A673 (cell line): ENCODE results near the gene SLC35E2B.
"Not testable (repeated sequence)": the region's sequence is repeated elsewhere in the genome, so short reads cannot be mapped to it uniquely, and the experiment has no call there.

Experiments used
- EZH2 ChIP-seq: fragments of 200-600 bp; sonication (generic); IDR thresholded peaks from 2 replicates; pipeline ENCODE4 v1.6.1; 2017; ENCODE audit warnings: borderline replicate concordance, low read depth, mild to moderate bottlenecking, mixed read lengths, antibody characterized with exemption, low read length; ENCODE audit not compliant: poor library complexity, severe bottlenecking
- TF ChIP-seq, protein P1 (sequence below): fragments of 300-800, 200-600 bp; sonication (generic); conservative IDR thresholded peaks from 2 replicates; pipeline ENCODE4 v1.5.1; 2017; ENCODE audit warnings: low read depth, mild to moderate bottlenecking, antibody characterized with exemption, low read length, moderate library complexity, mixed read lengths

GRCh38 chr1:1675218-1675617, 17.4 kb downstream of the SLC35E2B start:
- TF ChIP-seq, protein P1, sequence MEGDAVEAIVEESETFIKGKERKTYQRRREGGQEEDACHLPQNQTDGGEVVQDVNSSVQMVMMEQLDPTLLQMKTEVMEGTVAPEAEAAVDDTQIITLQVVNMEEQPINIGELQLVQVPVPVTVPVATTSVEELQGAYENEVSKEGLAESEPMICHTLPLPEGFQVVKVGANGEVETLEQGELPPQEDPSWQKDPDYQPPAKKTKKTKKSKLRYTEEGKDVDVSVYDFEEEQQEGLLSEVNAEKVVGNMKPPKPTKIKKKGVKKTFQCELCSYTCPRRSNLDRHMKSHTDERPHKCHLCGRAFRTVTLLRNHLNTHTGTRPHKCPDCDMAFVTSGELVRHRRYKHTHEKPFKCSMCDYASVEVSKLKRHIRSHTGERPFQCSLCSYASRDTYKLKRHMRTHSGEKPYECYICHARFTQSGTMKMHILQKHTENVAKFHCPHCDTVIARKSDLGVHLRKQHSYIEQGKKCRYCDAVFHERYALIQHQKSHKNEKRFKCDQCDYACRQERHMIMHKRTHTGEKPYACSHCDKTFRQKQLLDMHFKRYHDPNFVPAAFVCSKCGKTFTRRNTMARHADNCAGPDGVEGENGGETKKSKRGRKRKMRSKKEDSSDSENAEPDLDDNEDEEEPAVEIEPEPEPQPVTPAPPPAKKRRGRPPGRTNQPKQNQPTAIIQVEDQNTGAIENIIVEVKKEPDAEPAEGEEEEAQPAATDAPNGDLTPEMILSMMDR = not testable (repeated sequence)
- not testable (repeated sequence) for TF ChIP-seq EZH2
